Karpas-422 (cell line): ENCODE measurements around the gene DNAJC8. TPM values are rescaled to one million over a fixed set of nuclear protein-coding genes. Genes with fewer than 3 reads are reported as not detected.

Source experiments
- DNase-seq: peaks from one replicate; pipeline ENCODE4 v3.0.0-alpha.2; 2015
- H2AFZ ChIP-seq: fragments of 200-600 bp; sonication (generic); 2 replicates; pipeline ENCODE4 v1.6.1; 2014; ENCODE audit warnings: antibody characterized with exemption, low read length, mixed read lengths
- H3K27ac ChIP-seq: fragments of 200-600 bp; sonication (generic); 2 replicates; pipeline ENCODE4 v1.5.1; 2014; ENCODE audit warnings: mild to moderate bottlenecking, low read length, moderate library complexity
- H3K27me3 ChIP-seq: fragments of 200-600 bp; sonication (generic); 2 replicates; pipeline ENCODE4 v1.6.1; 2014; ENCODE audit warnings: low read length, mixed read lengths
- H3K36me3 ChIP-seq: fragments of 200-600 bp; sonication (generic); 2 replicates; pipeline ENCODE4 v1.6.1; 2014; ENCODE audit warnings: low read length, mixed read lengths; ENCODE audit not compliant: insufficient read depth
- H3K4me1 ChIP-seq: fragments of 200-600 bp; sonication (generic); 2 replicates; pipeline ENCODE4 v1.6.1; 2014; ENCODE audit warnings: mild to moderate bottlenecking, low read length, mixed read lengths
- H3K4me2 ChIP-seq: fragments of 200-600 bp; sonication (generic); 2 replicates; pipeline ENCODE4 v1.6.1; 2014; ENCODE audit warnings: low read length, low read depth, mild to moderate bottlenecking; ENCODE audit not compliant: poor library complexity, severe bottlenecking
- H3K4me3 ChIP-seq: fragments of 200-600 bp; sonication (generic); 2 replicates; pipeline ENCODE4 v1.5.1; 2014; ENCODE audit warnings: mild to moderate bottlenecking, antibody characterized with exemption, low read length, mixed read lengths
- H3K79me2 ChIP-seq: fragments of 200-600 bp; sonication (generic); 2 replicates; pipeline ENCODE4 v1.6.1; 2014; ENCODE audit warnings: mild to moderate bottlenecking, low read length, mixed read lengths
- H3K9ac ChIP-seq: fragments of 200-600 bp; sonication (generic); 2 replicates; pipeline ENCODE4 v1.6.0; 2014; ENCODE audit warnings: low read length
- H3K9me2 ChIP-seq: fragments of 200-600 bp; sonication (generic), shearing (Covaris generic); replicated peaks from 2 replicates; pipeline ENCODE4 v1.6.0; 2014; ENCODE audit warnings: mild to moderate bottlenecking, low read length, moderate library complexity; ENCODE audit not compliant: insufficient read depth
- H3K9me3 ChIP-seq: fragments of 300-700, 200-600 bp; sonication (generic); 2 replicates; pipeline ENCODE4 v1.6.1; 2014; ENCODE audit warnings: low read length, mixed read lengths
- H4K20me1 ChIP-seq: fragments of 200-600 bp; sonication (generic); 2 replicates; pipeline ENCODE4 v1.6.1; 2014; ENCODE audit warnings: mild to moderate bottlenecking, antibody characterized with exemption, low read length, low read depth; ENCODE audit not compliant: insufficient read depth
- total RNA-seq: library from RNA; depleted of rRNA; stranded (reverse); fragments of >200 nt; shearing (Covaris generic); gene quantifications from 2 replicates; pipeline ENCODE4 v1.2.3, GENCODE V29; 2014; ENCODE audit warnings: low replicate concordance; rRNA removed

DNAJC8 gene
- total RNA-seq, 1 experiment from 2014 or later, result 71.8 TPM

- H3K9me2 ChIP-seq, result no peaks in the 10 kb centered on the region
- H4K20me1 ChIP-seq, result no peaks in the 10 kb centered on the region
- H3K27ac ChIP-seq, result no peak overlapping the region
- no peak overlapping the region for H3K4me3 ChIP-seq
- no peak for DNase-seq
- peaks cover 45% of the 10 kb centered on the region for H3K79me2 ChIP-seq
- no peaks in the 10 kb centered on the region for H3K27me3 ChIP-seq
- H2AFZ ChIP-seq, result no peak overlapping the region
- H3K4me2 ChIP-seq, result no peak overlapping the region
- H3K36me3 ChIP-seq, result peaks cover 3% of the 10 kb centered on the region; the same call in 1 of the 2 replicates
- H3K4me1 ChIP-seq, result peaks cover 12% of the 10 kb centered on the region
- H3K9ac ChIP-seq, result no peak overlapping the region
- H3K9me3 ChIP-seq, result no peaks in the 10 kb centered on the region
These were observed 77.2 kb downstream of the DNAJC8 start for GRCh38 chr1:28155628-28156027.

DNA sequence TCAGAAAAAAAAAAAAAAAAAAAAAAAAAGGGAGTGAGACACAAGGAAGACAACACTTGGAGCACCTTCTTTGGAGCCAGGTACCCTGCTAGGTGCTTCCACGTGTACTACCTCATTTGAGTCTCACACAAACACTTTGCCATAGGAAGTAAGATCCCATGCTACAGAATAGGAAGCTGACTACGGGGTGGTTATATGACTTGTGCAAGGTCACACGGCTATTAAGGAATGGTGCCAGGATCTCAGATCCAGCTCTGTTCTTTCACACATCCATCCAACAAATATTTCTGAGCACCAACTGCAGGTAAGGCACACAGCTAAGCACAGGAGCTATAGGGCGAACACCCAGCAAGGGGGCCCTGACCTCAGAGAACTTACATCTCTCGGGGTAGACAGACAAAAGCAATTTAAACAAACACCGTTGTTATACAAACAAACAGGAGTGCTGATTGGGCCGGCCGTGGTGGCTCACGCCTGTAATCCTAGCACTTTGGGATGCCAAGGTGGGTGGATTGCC, 78.7 kb downstream of the DNAJC8 start:
- Histone ChIP-seq H3K4me2 (no peak overlapping the region), H2AFZ (no peak overlapping the region), H3K9me3 (no peaks in the 10 kb centered on the region), H3K27ac (no peak overlapping the region), H3K9me2 (no peaks in the 10 kb centered on the region), H3K4me1 (peaks cover 19% of the 10 kb centered on the region), H3K36me3 (peaks cover 14% of the 10 kb centered on the region; the same call in 1 of the 2 replicates), H3K9ac (no peak overlapping the region), H3K4me3 (no peak overlapping the region), H3K27me3 (no peaks in the 10 kb centered on the region), H3K79me2 (peaks cover 35% of the 10 kb centered on the region), H4K20me1 (no peaks in the 10 kb centered on the region)
- DNase-seq, result no peak

Other genes with a start within 250 kb of the DNAJC8 start
- gene EYA3, start 144.4 kb downstream of the DNAJC8 start, total RNA-seq, result 17.0 and 28.3 TPM in 2 replicates
- gene PTAFR, start 56.3 kb downstream of the DNAJC8 start, total RNA-seq, result 37.8 and 74.2 TPM in 2 replicates
- gene ATP5IF1, start 3.1 kb upstream of the DNAJC8 start, total RNA-seq, result 248 and 524 TPM in 2 replicates
- 35.1 and 46.0 TPM in 2 replicates for gene SESN2, start 26.5 kb upstream of the DNAJC8 start, total RNA-seq
- 27.6 and 29.4 TPM in 2 replicates for gene MED18, start 96.0 kb upstream of the DNAJC8 start, total RNA-seq
- gene PHACTR4, start 136.7 kb upstream of the DNAJC8 start, total RNA-seq, result 8.5 and 10.0 TPM in 2 replicates